Activated CD8-positive, alpha-beta memory T cell treated with anti-CD3 and anti-CD28 coated beads, Interleukin-2, amount 50 U/mL, for 1 hour (primary cell): Measurements from ENCODE around the gene VASH1.

Experiments used
- DNase-seq: peaks from one replicate; pipeline ENCODE4 v3.0.0-alpha.2; 2020; ENCODE audit errors: extremely low read depth

Gene VASH1

GRCh38 chr14:76784266-76784874 is 23.1 kb downstream of the VASH1 start:
- no peak for DNase-seq

- DNase-seq, result no peak
These were observed 23.6 kb downstream of the VASH1 start for GRCh38 chr14:76784881-76785280.

- DNase-seq, result no peak
These were observed 25.3 kb downstream of the VASH1 start for GRCh38 chr14:76786601-76787000.

GRCh38 chr14:76792422-76792821 is 31.2 kb downstream of the VASH1 start:
- no peak for DNase-seq

- DNase-seq, result no peak
These were observed 32.1 kb downstream of the VASH1 start for GRCh38 chr14:76793324-76793723.

- DNase-seq, result no peak
These were observed 32.7 kb downstream of the VASH1 start for GRCh38 chr14:76793956-76794355.

- DNase-seq, result no peak
These were observed 45.2 kb downstream of the VASH1 start for GRCh38 chr14:76806446-76806845.

- DNase-seq, result no peak
These were observed 46.7 kb downstream of the VASH1 start for GRCh38 chr14:76808011-76808410.

- no peak for DNase-seq
These were observed 47.7 kb downstream of the VASH1 start for GRCh38 chr14:76808990-76809389.

- no peak for DNase-seq
These were observed 49.3 kb downstream of the VASH1 start for GRCh38 chr14:76810525-76810924.

GRCh38 chr14:76810953-76811400 is 49.7 kb downstream of the VASH1 start:
- no peak for DNase-seq

DNA sequence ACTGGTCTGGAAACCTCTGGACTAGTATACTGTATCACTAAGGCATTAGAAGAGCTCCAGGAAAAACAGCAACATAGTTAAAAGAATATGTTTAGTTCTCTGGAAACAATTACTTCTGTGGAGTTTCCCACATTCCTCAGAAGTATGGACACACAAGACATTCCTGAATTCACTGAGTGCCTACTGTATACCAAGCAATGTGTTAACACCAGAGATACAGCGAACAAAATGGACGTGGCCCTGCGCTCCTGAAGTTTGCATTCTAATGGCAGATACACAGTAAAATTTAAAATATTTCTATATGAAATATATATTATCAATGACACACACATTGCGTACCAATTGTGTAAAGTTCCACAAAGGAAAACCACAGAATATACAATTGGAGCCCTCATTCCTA is 50.3 kb downstream of the VASH1 start:
- DNase-seq, result no peak

DNA sequence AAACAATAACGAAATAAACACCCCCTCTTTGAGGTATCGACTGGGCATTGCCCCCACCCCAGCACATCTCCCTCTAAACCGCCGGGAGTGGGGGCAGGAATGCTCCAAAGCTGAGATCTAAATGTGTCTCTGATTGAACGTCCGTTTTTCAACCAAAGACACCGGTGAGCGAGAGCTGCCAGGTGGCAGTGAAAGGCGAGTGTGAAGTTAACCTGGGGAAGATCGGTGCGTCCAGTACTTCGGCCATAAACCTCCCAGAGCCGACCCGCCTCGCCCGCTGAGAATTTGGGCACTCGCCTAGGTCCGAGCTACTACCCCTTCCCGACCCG is 50.8 kb downstream of the VASH1 start:
- no peak for DNase-seq

GRCh38 chr14:76812422-76813383 is 51.4 kb downstream of the VASH1 start, which contains the start of gene ANGEL1:
Gene ANGEL1 (minus strand): TSS chr14:76812882. CDS start chr14:76812827, 55 bp downstream.
- peak; percentile 88 for DNase-seq

- DNase-seq, result no peak
These were observed 53.7 kb downstream of the VASH1 start for GRCh38 chr14:76814726-76815645.

GRCh38 chr14:76820700-76821099 is 59.4 kb downstream of the VASH1 start:
- DNase-seq, result no peak

DNA sequence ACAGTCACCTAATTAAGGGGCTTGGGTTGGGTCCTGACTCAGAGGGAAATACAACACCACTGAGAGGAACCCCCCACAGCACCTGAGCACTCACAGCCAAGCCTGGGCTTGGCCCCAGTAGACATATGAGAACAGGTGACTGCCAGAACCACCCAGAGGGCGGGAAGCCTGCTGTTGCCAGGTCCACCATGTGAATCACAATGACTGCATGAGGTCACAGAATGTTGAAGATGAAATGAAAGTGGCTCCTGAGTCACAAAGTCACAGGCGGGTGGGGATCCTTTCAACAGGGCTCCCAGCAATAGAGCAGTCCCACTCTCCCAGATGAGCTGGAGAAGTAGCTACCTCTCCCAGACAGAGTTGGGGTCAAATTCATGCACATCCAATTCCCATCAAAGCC is 64.9 kb downstream of the VASH1 start, which contains the start of gene LRRC74A:
Gene LRRC74A (plus strand): TSS at position 287 of the 400 bp plus-strand sequence. CDS start 290 bp downstream, outside the sequence.
- no peak for DNase-seq

- DNase-seq, result no peak
These were observed 66.5 kb downstream of the VASH1 start for GRCh38 chr14:76827696-76828296.

GRCh38 chr14:76828339-76829012 is 67.2 kb downstream of the VASH1 start:
- DNase-seq, result no peak

DNA sequence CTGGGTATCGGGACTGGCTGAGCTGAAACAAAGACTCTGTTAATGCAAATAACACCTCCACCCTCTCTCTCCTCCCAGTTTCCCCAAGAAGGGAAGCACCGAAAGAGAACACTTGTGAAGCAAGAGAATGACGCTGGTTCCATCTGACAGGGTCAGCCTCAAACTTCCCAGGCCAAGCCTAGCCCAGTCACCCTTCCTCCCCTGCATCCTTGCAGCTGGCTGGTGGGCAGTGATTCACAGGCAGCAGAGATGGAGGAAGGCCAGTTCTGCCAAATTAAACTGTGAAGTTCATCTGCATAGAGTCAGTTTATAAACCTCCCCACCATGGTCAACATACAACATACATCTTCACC is 67.7 kb downstream of the VASH1 start:
- DNase-seq, result no peak
